HCT116 (cell line): Measurements from ENCODE around the gene KAT6B. TPM values are rescaled to one million over a fixed set of nuclear protein-coding genes. Genes with fewer than 3 reads are reported as not detected.

Experiments used
- ATAC-seq: fragments of 200-7000 bp; cut with Tn5 transposase; 2 replicates; pipeline ENCODE4 v1.9.1; 2020; ENCODE audit warnings: mild to moderate bottlenecking, moderate library complexity
- BruUV-seq: library from RNA; stranded (reverse); fragments of 400-500 nt; replicated peaks from 2 replicates; lab custom pipeline; 2021; lab: Mats Ljungman, UMichigan
- CTCF ChIA-PET: fragments of 300-600 bp; sonication (Branson Sonifier 250); formaldehyde crosslinking; loops from one replicate; lab custom pipeline; 2021; ENCODE audit warnings: antibody characterized with exemption; lab: Charles Lee
- POLR2A ChIA-PET: fragments of 300-600, 350-600 bp; sonication (Branson Sonifier 250); formaldehyde crosslinking; loops from one replicate; lab custom pipeline; 2021; ENCODE audit warnings: antibody characterized with exemption; lab: Charles Lee
- RAD21 ChIA-PET, 2 experiments: fragments of 300-600 bp; sonication (Branson Sonifier 250); formaldehyde crosslinking; loops; one replicate each; lab custom pipeline; 2023; ENCODE audit warnings: low total read pairs in 2 of 2; ENCODE audit not compliant: uncharacterized antibody in 2 of 2, unreplicated experiment in 2 of 2, low non-redundant PET in 1 of 2; lab: Charles Lee
- DNase-seq: peaks from one replicate; pipeline ENCODE4 v3.0.0-alpha.2; 2010; ENCODE audit warnings: low read depth, low spot score
- H2AFZ ChIP-seq: fragments of 200-600 bp; shearing (Covaris generic), sonication (generic); 2 replicates; pipeline ENCODE4 v1.6.1; 2017; ENCODE audit warnings: low read depth, mixed run types, mixed read lengths, antibody characterized with exemption, low read length; ENCODE audit not compliant: poor library complexity, severe bottlenecking
- H3K27ac ChIP-seq: 2 replicates; pipeline ENCODE4 v1.5.1; 2012; ENCODE audit warnings: low read depth, low read length
- H3K27me3 ChIP-seq: fragments of 200-600 bp; sonication (generic); 2 replicates; pipeline ENCODE4 v1.6.1; 2016; ENCODE audit warnings: mixed run types, low read length, mixed read lengths; ENCODE audit not compliant: insufficient read depth
- H3K36me3 ChIP-seq, 2 experiments: fragments of 200-500 bp in 1 of 2; fragments of 200-600 bp in 1 of 2; sonication (Bioruptor generic) in 1 of 2; sonication (generic) in 1 of 2; 2 replicates each; pipeline versions ENCODE4 v1.5.1 to v1.6.1; 2014 to 2016; ENCODE audit warnings: low read length in 2 of 2, inconsistent platforms in 1 of 2, mixed read lengths in 1 of 2, mixed run types in 1 of 2; ENCODE audit not compliant: insufficient read depth in 2 of 2, control insufficient read depth in 1 of 2
- H3K4me1 ChIP-seq, 2 experiments: fragments of 200-600 bp in 1 of 2; sonication (generic) in 1 of 2; 2 replicates each; pipeline versions ENCODE4 v1.5.1 to v1.6.1; 2012 to 2017; ENCODE audit warnings: low read length in 2 of 2, inconsistent platforms in 1 of 2, mild to moderate bottlenecking in 1 of 2, mixed read lengths in 1 of 2, mixed run types in 1 of 2, moderate library complexity in 1 of 2; ENCODE audit not compliant: insufficient read depth in 2 of 2, control insufficient read depth in 1 of 2
- H3K4me2 ChIP-seq: fragments of 200-600 bp; sonication (generic); 2 replicates; pipeline ENCODE4 v1.6.1; 2017; ENCODE audit warnings: mixed run types, low read length, mixed read lengths
- H3K4me3 ChIP-seq, 2 experiments: fragments of 200-600 bp in 1 of 2; sonication (generic) in 1 of 2; replicated peaks in 1 of 2; 2 replicates each; pipeline ENCODE4 v1.5.1; 2011 to 2016; ENCODE audit warnings: low read length in 2 of 2, control low read depth in 1 of 2, low read depth in 1 of 2, mild to moderate bottlenecking in 1 of 2, mixed read lengths in 1 of 2, mixed run types in 1 of 2
- H3K79me2 ChIP-seq: fragments of 200-600 bp; sonication (generic); 2 replicates; pipeline ENCODE4 v1.6.1; 2017; ENCODE audit warnings: mild to moderate bottlenecking, mixed run types, low read length, moderate library complexity, mixed read lengths; ENCODE audit not compliant: insufficient read depth
- H3K9ac ChIP-seq: fragments of 200-600 bp; sonication (generic); 2 replicates; pipeline ENCODE4 v1.6.1; 2016; ENCODE audit warnings: low read length, mixed read lengths
- H3K9me2 ChIP-seq: fragments of 200-600 bp; sonication (generic), shearing (Covaris generic); 2 replicates; pipeline ENCODE4 v1.6.1; 2017; ENCODE audit warnings: mixed run types, mild to moderate bottlenecking, moderate library complexity; ENCODE audit not compliant: insufficient read depth
- H3K9me3 ChIP-seq, 2 experiments: fragments of 200-500 bp in 1 of 2; fragments of 200-600 bp in 1 of 2; sonication (Bioruptor generic) in 1 of 2; sonication (generic) in 1 of 2; 2 replicates each; pipeline ENCODE4 v1.6.1; 2014 to 2017; ENCODE audit warnings: low read length in 2 of 2, mixed read lengths in 2 of 2, inconsistent platforms in 1 of 2, low read depth in 1 of 2, mild to moderate bottlenecking in 1 of 2, mixed run types in 1 of 2, moderate library complexity in 1 of 2; ENCODE audit not compliant: control insufficient read depth in 1 of 2, insufficient read depth in 1 of 2
- H4K20me1 ChIP-seq: fragments of 200-600 bp; sonication (generic), shearing (Covaris generic); 2 replicates; pipeline ENCODE4 v1.6.1; 2017; ENCODE audit warnings: mixed run types, mild to moderate bottlenecking, moderate library complexity; ENCODE audit not compliant: insufficient read depth
- ATF3 ChIP-seq: IDR thresholded peaks from 2 replicates; pipeline ENCODE4 v1.6.1; 2012
- CBX3 ChIP-seq: IDR thresholded peaks from 2 replicates; pipeline ENCODE4 v1.6.1; 2012; ENCODE audit warnings: low read depth
- CEBPB ChIP-seq: IDR thresholded peaks from 2 replicates; pipeline ENCODE4 v1.6.1; 2012; ENCODE audit warnings: low read depth
- CTCF ChIP-seq, 3 experiments: fragments of 200-600 bp in 1 of 3; sonication (generic) in 1 of 3; IDR thresholded peaks in 2 of 3; conservative IDR thresholded peaks in 1 of 3; 2 replicates each; pipeline ENCODE4 v1.5.1; 2012 to 2017; ENCODE audit warnings: low read depth in 2 of 3, low read length in 2 of 3, antibody characterized with exemption in 1 of 3, borderline replicate concordance in 1 of 3, control low read depth in 1 of 3, mild to moderate bottlenecking in 1 of 3, mixed read lengths in 1 of 3, mixed run types in 1 of 3, moderate library complexity in 1 of 3; ENCODE audit not compliant: insufficient read depth in 1 of 3
- EGR1 ChIP-seq: IDR thresholded peaks from 2 replicates; pipeline ENCODE4 v1.6.1; 2012; ENCODE audit warnings: low read depth
- ELF1 ChIP-seq: IDR thresholded peaks from 2 replicates; pipeline ENCODE4 v1.6.1; 2012; ENCODE audit warnings: low read depth, borderline replicate concordance
- FOSL1 ChIP-seq: IDR thresholded peaks from 2 replicates; pipeline ENCODE4 v1.6.1; 2012; ENCODE audit warnings: low read depth
- JUND ChIP-seq: IDR thresholded peaks from 2 replicates; pipeline ENCODE4 v1.6.1; 2012
- POLR2A ChIP-seq: IDR thresholded peaks from 2 replicates; pipeline ENCODE4 v1.7.0; 2011; ENCODE audit warnings: borderline replicate concordance; ENCODE audit not compliant: insufficient read depth, insufficient read length; ENCODE audit errors: extremely low read depth
- POLR2AphosphoS5 ChIP-seq: IDR thresholded peaks from 2 replicates; pipeline ENCODE4 v1.6.1; 2011; ENCODE audit warnings: mild to moderate bottlenecking, low read depth, low read length, moderate library complexity
- RAD21 ChIP-seq: IDR thresholded peaks from 2 replicates; pipeline ENCODE4 v1.6.1; 2012; ENCODE audit warnings: low read depth, mild to moderate bottlenecking
- REST ChIP-seq: IDR thresholded peaks from 2 replicates; pipeline ENCODE4 v1.6.1; 2012; ENCODE audit warnings: low read depth
- SIN3A ChIP-seq: IDR thresholded peaks from 2 replicates; pipeline ENCODE4 v1.6.1; 2012; ENCODE audit warnings: low read depth
- SP1 ChIP-seq: IDR thresholded peaks from 2 replicates; pipeline ENCODE4 v1.6.1; 2012; ENCODE audit warnings: low read depth
- SRF ChIP-seq: IDR thresholded peaks from 2 replicates; pipeline ENCODE4 v1.6.1; 2012; ENCODE audit warnings: low read depth
- TCF7L2 ChIP-seq: IDR thresholded peaks from 2 replicates; pipeline ENCODE4 v1.7.0; 2011; ENCODE audit warnings: borderline replicate concordance, inconsistent platforms; ENCODE audit not compliant: insufficient read depth, insufficient read length; ENCODE audit errors: extremely low read depth
- ZBTB33 ChIP-seq: IDR thresholded peaks from 2 replicates; pipeline ENCODE4 v1.6.1; 2011; ENCODE audit warnings: mild to moderate bottlenecking, low read length, moderate library complexity; ENCODE audit not compliant: insufficient replicate concordance; ENCODE audit errors: extremely low read depth
- ZFX ChIP-seq: fragments of 450-650 bp; IDR thresholded peaks from 2 replicates; pipeline ENCODE4 v1.6.1; 2017
- ZNF274 ChIP-seq: fragments of 200-500 bp; sonication (Bioruptor generic); IDR thresholded peaks from 2 replicates; pipeline ENCODE4 v1.6.1; 2014; ENCODE audit warnings: mild to moderate bottlenecking, low read depth, low read length, inconsistent platforms
- intact Hi-C: fragments of 100-400 bp; cut with micrococcal nuclease; formaldehyde crosslinking; loops from 2 replicates; pipeline ENCODE4 v1.10.0; 2022
- total RNA-seq: library from RNA; stranded (reverse); gene quantifications from one replicate; pipeline ENCODE4 v1.2.1, GENCODE V29; 2021; ENCODE audit not compliant: unreplicated experiment
- TF ChIP-seq, protein P1 (sequence below): IDR thresholded peaks from 2 replicates; pipeline ENCODE4 v1.6.1; 2012

KAT6B gene
- total RNA-seq, 1 experiment from 2014 or later: 17.8 TPM

DNA sequence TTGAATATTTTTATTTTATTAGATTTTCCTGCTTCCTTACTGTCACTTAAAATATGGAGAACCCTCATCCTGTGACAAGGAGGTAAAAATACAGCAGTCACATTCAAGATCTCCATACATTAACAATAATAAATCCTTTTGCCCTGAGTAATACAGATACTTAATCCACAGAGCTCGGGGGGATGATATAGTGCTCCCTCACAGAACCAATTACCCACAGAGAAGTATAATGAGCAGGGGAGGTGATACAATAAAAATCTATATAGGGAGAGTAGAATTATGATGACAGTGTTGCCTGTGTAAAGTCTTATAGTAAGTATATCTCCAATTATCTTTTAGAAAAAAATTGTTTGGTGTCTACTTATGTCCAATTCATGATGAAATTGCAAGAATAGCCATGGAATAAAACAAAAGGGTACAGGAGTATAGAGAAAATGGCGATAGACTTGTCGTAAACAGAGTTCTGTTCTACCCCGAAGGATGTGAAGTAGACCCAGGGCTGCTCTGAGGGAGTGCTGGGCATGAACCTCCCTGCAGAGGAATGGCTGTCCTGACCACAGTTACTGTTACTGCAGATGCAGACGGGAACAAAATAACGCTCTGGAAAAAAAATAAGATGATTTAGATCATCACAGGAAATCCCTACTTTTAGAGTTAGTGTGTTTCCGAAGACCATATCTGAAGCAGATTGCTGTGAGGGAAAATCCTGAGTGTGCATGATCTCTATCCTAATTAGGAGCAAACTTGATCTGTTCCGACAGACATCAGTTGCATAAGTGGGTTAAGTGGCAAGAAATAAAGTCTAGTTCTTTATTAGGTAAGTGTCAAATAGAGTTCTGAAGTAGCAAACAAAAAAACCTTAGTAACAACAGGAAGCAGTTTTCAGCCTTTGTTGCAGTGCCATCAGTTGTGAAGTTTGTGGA is 123.7 kb downstream of the KAT6B start:
- H3K36me3 ChIP-seq: no peaks in the 10 kb centered on the region
- no peaks in the 10 kb centered on the region for H3K9me3 ChIP-seq
- H3K9me2 ChIP-seq: no peaks in the 10 kb centered on the region
- DNase-seq: no peak
- TF ChIP-seq ELF1 (no peak), CBX3 (no peak), CEBPB (no peak), TCF7L2 (no peak), REST (no peak), ZBTB33 (no peak), EGR1 (no peak), SP1 (no peak), POLR2AphosphoS5 (no peak), ZNF274 (no peak), ATF3 (no peak), RAD21 (no peak), CTCF (IDR thresholded peaks at IDR 0.05 in 2 of 3, conservative IDR thresholded peaks at IDR 0.05 in 1 of 3; ENCODE audit: borderline replicate concordance in 1 of 3, insufficient read depth in 1 of 3, low read depth in 2 of 3, low read length in 2 of 3) (no peak), SRF (no peak), SIN3A (no peak), FOSL1 (no peak), ZFX (no peak), JUND (no peak), POLR2A (no peak)
- TF ChIP-seq, protein P1, sequence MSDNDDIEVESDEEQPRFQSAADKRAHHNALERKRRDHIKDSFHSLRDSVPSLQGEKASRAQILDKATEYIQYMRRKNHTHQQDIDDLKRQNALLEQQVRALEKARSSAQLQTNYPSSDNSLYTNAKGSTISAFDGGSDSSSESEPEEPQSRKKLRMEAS: no peak
- ChIA-PET RAD21 (no interaction called here), CTCF (no interaction called here), POLR2A (no interaction called here)
- H3K4me1 ChIP-seq: no peaks in the 10 kb centered on the region
- H3K27me3 ChIP-seq: no peaks in the 10 kb centered on the region
- H4K20me1 ChIP-seq: no peaks in the 10 kb centered on the region
- H3K79me2 ChIP-seq: no peaks in the 10 kb centered on the region
- H3K4me2 ChIP-seq: no peak overlapping the region
- no peak overlapping the region for H3K27ac ChIP-seq
- no peak for ATAC-seq
- no peak overlapping the region for H3K4me3 ChIP-seq
- no peak overlapping the region for H3K9ac ChIP-seq
- H2AFZ ChIP-seq: no peak overlapping the region
- no TSS peak for BruUV-seq
- intact Hi-C loops: no loop called here
